HUES48 (cell line): ENCODE results near the gene SPOCK1.
"Not testable (repeated sequence)": the region's sequence is repeated elsewhere in the genome, so short reads cannot be mapped to it uniquely, and the experiment has no call there.

Experiments used
- H3K27ac ChIP-seq: one replicate; pipeline ENCODE4 v1.7.0; 2013; ENCODE audit warnings: low read depth, low read length, inconsistent platforms
- H3K27me3 ChIP-seq: 2 replicates; pipeline ENCODE4 v1.6.1; 2013; ENCODE audit warnings: mild to moderate bottlenecking, low read length; ENCODE audit not compliant: control insufficient read depth, insufficient read depth
- H3K36me3 ChIP-seq: 2 replicates; pipeline ENCODE4 v1.6.1; 2013; ENCODE audit warnings: low read length; ENCODE audit not compliant: control insufficient read depth, insufficient read depth
- H3K4me1 ChIP-seq: 2 replicates; pipeline ENCODE4 v1.6.1; 2013; ENCODE audit warnings: mild to moderate bottlenecking, low read length; ENCODE audit not compliant: control insufficient read depth, insufficient read depth
- H3K4me3 ChIP-seq: 2 replicates; pipeline ENCODE4 v1.5.1; 2013; ENCODE audit warnings: mild to moderate bottlenecking, low read depth, low read length
- H3K9ac ChIP-seq: 2 replicates; pipeline ENCODE4 v1.6.1; 2013; ENCODE audit warnings: mild to moderate bottlenecking, low read depth, low read length, moderate library complexity
- H3K9me3 ChIP-seq: 2 replicates; pipeline ENCODE4 v1.6.1; 2013; ENCODE audit warnings: low read length; ENCODE audit not compliant: control insufficient read depth, insufficient read depth

SPOCK1 gene

DNA sequence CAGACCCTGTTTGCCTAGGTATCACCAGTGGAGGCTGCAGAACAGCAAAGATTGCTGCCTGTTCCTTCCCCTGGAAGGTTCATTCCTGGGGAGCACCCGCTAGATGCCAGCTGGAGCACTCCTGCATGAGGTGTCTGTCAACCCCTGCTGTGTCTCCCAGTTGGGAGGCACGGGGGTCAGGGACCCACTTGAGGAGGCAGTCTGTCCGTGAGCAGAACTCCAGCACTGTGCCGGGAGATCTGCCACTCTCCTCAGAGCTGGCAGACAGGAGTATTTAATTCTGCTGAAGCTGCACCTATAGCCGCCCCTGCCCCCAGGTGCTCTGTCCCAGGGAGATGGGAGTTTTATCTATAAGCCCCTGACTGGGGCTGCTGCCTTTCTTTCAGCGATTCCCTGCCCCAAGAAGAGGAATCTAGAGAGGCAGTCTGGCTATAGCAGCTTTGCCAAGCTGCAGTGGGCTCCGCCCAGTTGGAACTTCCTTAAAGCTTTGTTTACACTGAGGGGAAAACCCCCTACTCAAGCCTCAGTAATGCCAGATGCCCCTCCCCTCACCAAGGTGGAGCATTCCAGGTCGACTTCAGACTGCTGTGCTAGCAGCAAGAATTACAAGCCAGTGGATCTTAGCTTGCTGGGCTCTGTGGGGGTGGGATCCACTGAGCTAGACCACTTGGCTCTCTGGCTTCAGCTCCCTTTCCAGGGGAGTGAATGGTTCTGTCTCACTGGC is 545.6 kb downstream of the SPOCK1 start:
- Histone ChIP-seq H3K27ac (peak overlapping the region; percentile 35), H3K4me3 (peak overlapping the region; percentile 16; the same call in 1 of the 2 replicates), H3K4me1 (peaks cover 11% of the 10 kb centered on the region)
- not testable (repeated sequence) for H3K9me3 ChIP-seq, H3K9ac ChIP-seq, H3K27me3 ChIP-seq, H3K36me3 ChIP-seq

DNA sequence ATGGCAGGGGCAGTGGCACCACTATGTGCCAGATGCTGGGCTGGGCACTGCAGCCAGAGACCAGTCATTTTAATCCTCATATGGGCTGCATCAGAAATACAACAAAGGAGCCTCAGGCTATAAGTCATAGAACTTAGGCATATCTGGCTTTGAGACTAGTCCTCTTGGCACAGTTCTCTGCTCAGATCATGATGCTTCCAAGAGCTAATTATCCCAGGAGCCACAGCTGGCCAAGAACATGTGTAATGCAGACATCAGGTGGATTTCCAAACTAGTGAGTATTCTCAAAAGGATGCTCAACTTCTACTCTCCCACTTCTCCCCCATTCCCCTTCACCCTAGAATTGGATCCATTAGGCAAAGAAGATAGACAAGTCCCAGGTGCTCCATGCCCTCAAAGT is 571.6 kb downstream of the SPOCK1 start:
- Histone ChIP-seq H3K4me1 (peaks cover 3% of the 10 kb centered on the region; the same call in 1 of the 2 replicates), H3K27ac (no peak overlapping the region), H3K9ac (no peak overlapping the region), H3K36me3 (no peaks in the 10 kb centered on the region), H3K9me3 (no peaks in the 10 kb centered on the region), H3K4me3 (no peak overlapping the region), H3K27me3 (no peaks in the 10 kb centered on the region)

DNA sequence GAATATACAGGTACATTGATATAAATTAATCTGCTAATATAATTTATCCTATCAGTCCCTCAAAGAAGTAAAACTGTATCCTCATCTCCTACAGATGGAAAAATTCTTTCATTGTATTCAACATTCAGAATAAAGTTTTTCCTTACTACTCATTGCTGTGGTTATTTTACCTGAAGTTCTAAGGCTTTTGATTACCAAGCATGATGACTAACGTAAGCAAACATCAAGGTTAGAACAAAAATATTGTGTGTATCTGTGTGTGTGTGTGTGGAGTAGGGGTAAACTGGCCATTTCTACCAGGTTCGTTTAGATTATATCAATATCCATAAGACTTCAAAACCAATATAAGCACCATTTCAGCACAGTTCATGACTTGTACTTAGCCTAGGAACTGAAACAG is 573.1 kb downstream of the SPOCK1 start:
- H3K9me3 ChIP-seq = no peaks in the 10 kb centered on the region
- peaks cover 3% of the 10 kb centered on the region; the same call in 1 of the 2 replicates for H3K4me1 ChIP-seq
- no peak overlapping the region for H3K27ac ChIP-seq
- H3K9ac ChIP-seq = no peak overlapping the region
- H3K27me3 ChIP-seq = no peaks in the 10 kb centered on the region
- no peaks in the 10 kb centered on the region for H3K36me3 ChIP-seq
- no peak overlapping the region for H3K4me3 ChIP-seq
